ENCODE results near the gene CDKAL1. TPM values are rescaled to one million over a fixed set of nuclear protein-coding genes. Genes with fewer than 3 reads are reported as not detected.

Gene CDKAL1
- total and polyA plus RNA-seq, 2 of the 13 experiments (the other 11 are each of a cell fraction or from before 2014, with no cell fraction given), result 9.5 to 27.7 TPM

DNA sequence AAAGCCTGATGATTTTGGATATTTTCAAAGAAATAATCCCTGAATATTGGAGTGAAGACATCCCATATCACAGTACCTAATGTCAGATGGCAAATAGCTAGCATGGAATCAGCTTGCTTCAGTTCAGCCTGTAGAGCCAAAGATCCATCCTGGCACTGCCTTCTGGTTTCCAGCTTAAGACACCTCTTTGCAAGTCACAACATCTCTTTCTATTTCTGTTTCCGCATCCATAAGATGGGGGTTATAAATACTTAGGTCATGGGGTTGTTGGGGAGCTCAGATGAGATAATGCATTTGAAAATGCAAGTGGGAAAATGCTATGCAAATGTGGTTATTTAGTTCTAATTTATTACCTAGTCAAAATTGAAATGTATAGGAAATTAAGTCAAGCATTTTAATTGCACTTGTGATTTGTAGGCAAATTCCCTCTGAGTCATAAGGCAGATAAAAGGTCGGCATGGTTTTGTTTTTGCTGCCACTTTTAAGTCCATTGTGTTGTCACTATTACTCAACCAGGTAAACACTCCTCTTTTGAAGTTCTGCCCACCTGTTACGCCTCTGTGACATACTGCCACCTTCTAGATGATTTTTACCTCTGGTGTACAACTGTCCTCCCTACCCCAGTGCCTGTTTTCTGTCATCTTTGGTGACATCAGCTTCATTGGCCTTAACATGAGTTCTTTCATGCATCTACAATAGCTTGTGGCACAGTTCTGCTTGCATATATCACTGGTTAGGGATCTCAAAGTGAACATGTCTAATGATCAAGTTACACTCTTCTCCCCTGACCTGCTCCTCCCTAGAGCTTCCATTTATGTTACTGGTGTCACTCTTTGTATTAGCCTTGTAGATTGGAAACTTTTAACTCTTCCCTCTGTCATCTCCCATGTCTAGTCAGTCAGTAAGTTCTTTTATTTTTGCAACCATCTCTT, 96.6 kb downstream of the CDKAL1 start (continued):
- TF ChIP-seq, protein P1, sequence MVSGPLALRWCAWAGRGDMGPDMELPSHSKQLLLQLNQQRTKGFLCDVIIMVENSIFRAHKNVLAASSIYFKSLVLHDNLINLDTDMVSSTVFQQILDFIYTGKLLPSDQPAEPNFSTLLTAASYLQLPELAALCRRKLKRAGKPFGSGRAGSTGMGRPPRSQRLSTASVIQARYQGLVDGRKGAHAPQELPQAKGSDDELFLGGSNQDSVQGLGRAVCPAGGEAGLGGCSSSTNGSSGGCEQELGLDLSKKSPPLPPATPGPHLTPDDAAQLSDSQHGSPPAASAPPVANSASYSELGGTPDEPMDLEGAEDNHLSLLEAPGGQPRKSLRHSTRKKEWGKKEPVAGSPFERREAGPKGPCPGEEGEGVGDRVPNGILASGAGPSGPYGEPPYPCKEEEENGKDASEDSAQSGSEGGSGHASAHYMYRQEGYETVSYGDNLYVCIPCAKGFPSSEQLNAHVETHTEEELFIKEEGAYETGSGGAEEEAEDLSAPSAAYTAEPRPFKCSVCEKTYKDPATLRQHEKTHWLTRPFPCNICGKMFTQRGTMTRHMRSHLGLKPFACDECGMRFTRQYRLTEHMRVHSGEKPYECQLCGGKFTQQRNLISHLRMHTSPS (CRISPR knock-in tag; IDR thresholded peaks at IDR 0.05; ENCODE audit: low read depth), result peak; percentile 84; the same call in 1 of the 2 replicates
- TF ChIP-seq SMAD9 (CRISPR knock-in tag; IDR thresholded peaks at IDR 0.05) (no peak), HOXA9 (CRISPR knock-in tag; IDR thresholded peaks at IDR 0.05; ENCODE audit: borderline replicate concordance) (no peak), ZNF253 (CRISPR knock-in tag; IDR thresholded peaks at IDR 0.05; ENCODE audit: borderline replicate concordance) (no peak), EHMT2 (IDR thresholded peaks at IDR 0.05; ENCODE audit: borderline replicate concordance, low read depth, low read length) (peak; percentile 59; the same call in 1 of the 2 replicates), ADNP (CRISPR knock-in tag; IDR thresholded peaks at IDR 0.05) (no peak), ZNF460 (CRISPR knock-in tag; IDR thresholded peaks at IDR 0.05; ENCODE audit: borderline replicate concordance) (no peak), ZNF562 (CRISPR knock-in tag; IDR thresholded peaks at IDR 0.05; ENCODE audit: borderline replicate concordance) (no peak), ARID2 (CRISPR knock-in tag; IDR thresholded peaks at IDR 0.05; ENCODE audit: borderline replicate concordance) (no peak), EP300 (IDR thresholded peaks at IDR 0.05; ENCODE audit: low read depth in 2 of 2, low read length in 2 of 2) (peak in 1 of 2 experiments; percentile 88; a peak in 2 of 4 replicates), EP300 (CRISPR knock-in tag; IDR thresholded peaks at IDR 0.05; ENCODE audit: borderline replicate concordance) (peak; percentile 74; the same call in 1 of the 2 replicates), ZC3H13 (CRISPR knock-in tag; IDR thresholded peaks at IDR 0.05) (no peak), HNRNPL (IDR thresholded peaks at IDR 0.05; ENCODE audit: low read depth, low read length) (no peak), ZMYM3 (CRISPR knock-in tag; IDR thresholded peaks at IDR 0.05) (no peak), ARNT2 (CRISPR knock-in tag; IDR thresholded peaks at IDR 0.05; ENCODE audit: low read depth) (no peak), ZSCAN9 (CRISPR knock-in tag; IDR thresholded peaks at IDR 0.05; ENCODE audit: borderline replicate concordance) (peak; percentile 62; the same call in 1 of the 2 replicates), SUZ12 (IDR thresholded peaks at IDR 0.05; ENCODE audit: low read depth, low read length) (no peak), ZNF777 (CRISPR knock-in tag; IDR thresholded peaks at IDR 0.05) (no peak), BORCS8-MEF2B (CRISPR knock-in tag; IDR thresholded peaks at IDR 0.05) (no peak), KLF16 (CRISPR knock-in tag; IDR thresholded peaks at IDR 0.05) (no peak), MEF2D (CRISPR knock-in tag; IDR thresholded peaks at IDR 0.05) (peak; percentile 61; the same call in 1 of the 2 replicates)
- TF ChIP-seq, protein P2, sequence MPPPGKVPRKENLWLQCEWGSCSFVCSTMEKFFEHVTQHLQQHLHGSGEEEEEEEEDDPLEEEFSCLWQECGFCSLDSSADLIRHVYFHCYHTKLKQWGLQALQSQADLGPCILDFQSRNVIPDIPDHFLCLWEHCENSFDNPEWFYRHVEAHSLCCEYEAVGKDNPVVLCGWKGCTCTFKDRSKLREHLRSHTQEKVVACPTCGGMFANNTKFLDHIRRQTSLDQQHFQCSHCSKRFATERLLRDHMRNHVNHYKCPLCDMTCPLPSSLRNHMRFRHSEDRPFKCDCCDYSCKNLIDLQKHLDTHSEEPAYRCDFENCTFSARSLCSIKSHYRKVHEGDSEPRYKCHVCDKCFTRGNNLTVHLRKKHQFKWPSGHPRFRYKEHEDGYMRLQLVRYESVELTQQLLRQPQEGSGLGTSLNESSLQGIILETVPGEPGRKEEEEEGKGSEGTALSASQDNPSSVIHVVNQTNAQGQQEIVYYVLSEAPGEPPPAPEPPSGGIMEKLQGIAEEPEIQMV (CRISPR knock-in tag; IDR thresholded peaks at IDR 0.05; ENCODE audit: low read depth), result no peak
- TF ChIP-seq, protein P3, sequence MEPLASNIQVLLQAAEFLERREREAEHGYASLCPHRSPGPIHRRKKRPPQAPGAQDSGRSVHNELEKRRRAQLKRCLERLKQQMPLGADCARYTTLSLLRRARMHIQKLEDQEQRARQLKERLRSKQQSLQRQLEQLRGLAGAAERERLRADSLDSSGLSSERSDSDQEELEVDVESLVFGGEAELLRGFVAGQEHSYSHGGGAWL (CRISPR knock-in tag; IDR thresholded peaks at IDR 0.05), result no peak
- TF ChIP-seq, protein P4, sequence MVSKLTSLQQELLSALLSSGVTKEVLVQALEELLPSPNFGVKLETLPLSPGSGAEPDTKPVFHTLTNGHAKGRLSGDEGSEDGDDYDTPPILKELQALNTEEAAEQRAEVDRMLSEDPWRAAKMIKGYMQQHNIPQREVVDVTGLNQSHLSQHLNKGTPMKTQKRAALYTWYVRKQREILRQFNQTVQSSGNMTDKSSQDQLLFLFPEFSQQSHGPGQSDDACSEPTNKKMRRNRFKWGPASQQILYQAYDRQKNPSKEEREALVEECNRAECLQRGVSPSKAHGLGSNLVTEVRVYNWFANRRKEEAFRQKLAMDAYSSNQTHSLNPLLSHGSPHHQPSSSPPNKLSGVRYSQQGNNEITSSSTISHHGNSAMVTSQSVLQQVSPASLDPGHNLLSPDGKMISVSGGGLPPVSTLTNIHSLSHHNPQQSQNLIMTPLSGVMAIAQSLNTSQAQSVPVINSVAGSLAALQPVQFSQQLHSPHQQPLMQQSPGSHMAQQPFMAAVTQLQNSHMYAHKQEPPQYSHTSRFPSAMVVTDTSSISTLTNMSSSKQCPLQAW (CRISPR knock-in tag; IDR thresholded peaks at IDR 0.05), result peak; percentile 64; the same call in 1 of the 2 replicates
